Measurements from ENCODE around the gene FAIM2.

DNA sequence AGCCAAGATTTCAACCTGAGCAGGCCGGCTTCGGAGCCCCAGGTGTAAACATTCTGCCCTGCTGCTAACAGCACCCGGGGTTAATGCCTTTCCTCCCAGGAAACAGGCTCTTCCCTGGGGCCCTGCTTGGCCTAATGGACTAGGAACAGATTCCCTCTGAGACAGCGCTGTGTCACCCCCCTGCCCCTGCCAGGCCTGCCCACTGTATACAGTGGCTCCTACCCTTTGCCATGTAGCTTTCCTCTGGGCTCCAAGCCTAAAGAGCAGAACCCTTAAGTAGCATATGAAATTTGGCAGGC is 32.5 kb downstream of the FAIM2 start:
- TF ChIP-seq, protein P1, sequence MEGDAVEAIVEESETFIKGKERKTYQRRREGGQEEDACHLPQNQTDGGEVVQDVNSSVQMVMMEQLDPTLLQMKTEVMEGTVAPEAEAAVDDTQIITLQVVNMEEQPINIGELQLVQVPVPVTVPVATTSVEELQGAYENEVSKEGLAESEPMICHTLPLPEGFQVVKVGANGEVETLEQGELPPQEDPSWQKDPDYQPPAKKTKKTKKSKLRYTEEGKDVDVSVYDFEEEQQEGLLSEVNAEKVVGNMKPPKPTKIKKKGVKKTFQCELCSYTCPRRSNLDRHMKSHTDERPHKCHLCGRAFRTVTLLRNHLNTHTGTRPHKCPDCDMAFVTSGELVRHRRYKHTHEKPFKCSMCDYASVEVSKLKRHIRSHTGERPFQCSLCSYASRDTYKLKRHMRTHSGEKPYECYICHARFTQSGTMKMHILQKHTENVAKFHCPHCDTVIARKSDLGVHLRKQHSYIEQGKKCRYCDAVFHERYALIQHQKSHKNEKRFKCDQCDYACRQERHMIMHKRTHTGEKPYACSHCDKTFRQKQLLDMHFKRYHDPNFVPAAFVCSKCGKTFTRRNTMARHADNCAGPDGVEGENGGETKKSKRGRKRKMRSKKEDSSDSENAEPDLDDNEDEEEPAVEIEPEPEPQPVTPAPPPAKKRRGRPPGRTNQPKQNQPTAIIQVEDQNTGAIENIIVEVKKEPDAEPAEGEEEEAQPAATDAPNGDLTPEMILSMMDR (IDR thresholded peaks at IDR 0.05) = no peak
- TF ChIP-seq POLR2A (IDR thresholded peaks at IDR 0.05) = no peak

All from heart left ventricle (tissue), 13 donors.